Activated CD4-positive, alpha-beta T cell treated with anti-CD3 and anti-CD28 coated beads for 36 hours (primary cell): ENCODE results near the gene TTLL9. TPM values are rescaled to one million over a fixed set of nuclear protein-coding genes. Genes with fewer than 3 reads are reported as not detected.

Source experiments
- ATAC-seq: fragments of 200-7000 bp; cut with Tn5 transposase; one replicate; pipeline ENCODE4 v1.10.0; 2021; ENCODE audit warnings: mild to moderate bottlenecking, moderate library complexity
- CTCF ChIA-PET: fragments of 350-600 bp; sonication (Branson Sonifier 250); formaldehyde crosslinking; loops from one replicate; lab custom pipeline; 2021; ENCODE audit warnings: antibody characterized with exemption; lab: Charles Lee
- POLR2A ChIA-PET: fragments of 350-600 bp; sonication (Branson Sonifier 250); formaldehyde crosslinking; loops from one replicate; lab custom pipeline; 2021; ENCODE audit warnings: antibody characterized with exemption, inconsistent platforms; lab: Charles Lee
- DNase-seq: peaks from one replicate; pipeline ENCODE4 v3.0.0-alpha.2; 2020
- H3K27ac Mint-ChIP-seq: one replicate; pipeline ENCODE4 v1.8.0; 2021; ENCODE audit warnings: mixed read lengths
- H3K27me3 Mint-ChIP-seq: one replicate; pipeline ENCODE4 v1.8.0; 2021; ENCODE audit warnings: mixed read lengths
- H3K36me3 Mint-ChIP-seq: one replicate; pipeline ENCODE4 v1.8.0; 2021; ENCODE audit warnings: low read depth, mixed read lengths
- H3K4me1 Mint-ChIP-seq: one replicate; pipeline ENCODE4 v1.8.0; 2021; ENCODE audit warnings: mixed read lengths
- H3K4me3 Mint-ChIP-seq: one replicate; pipeline ENCODE4 v1.8.0; 2021; ENCODE audit warnings: mild to moderate bottlenecking, moderate library complexity, mixed read lengths
- H3K9me3 Mint-ChIP-seq: one replicate; pipeline ENCODE4 v1.8.0; 2021; ENCODE audit warnings: low read depth, mixed read lengths
- intact Hi-C, 2 experiments: fragments of 100-400 bp; cut with DNase I in 1 of 2; cut with micrococcal nuclease in 1 of 2; formaldehyde crosslinking; loops; one replicate each; pipeline versions ENCODE4 v1.14.2 to v1.15.1; 2022 to 2024; cut with DNase I, micrococcal nuclease
- total RNA-seq, 2 experiments: library from RNA; stranded (reverse); gene quantifications; one replicate each; pipeline ENCODE4 v1.2.3, GENCODE V29; 2021

TTLL9 gene
- total RNA-seq, 2 experiments from 2014 or later: not detected

DNA sequence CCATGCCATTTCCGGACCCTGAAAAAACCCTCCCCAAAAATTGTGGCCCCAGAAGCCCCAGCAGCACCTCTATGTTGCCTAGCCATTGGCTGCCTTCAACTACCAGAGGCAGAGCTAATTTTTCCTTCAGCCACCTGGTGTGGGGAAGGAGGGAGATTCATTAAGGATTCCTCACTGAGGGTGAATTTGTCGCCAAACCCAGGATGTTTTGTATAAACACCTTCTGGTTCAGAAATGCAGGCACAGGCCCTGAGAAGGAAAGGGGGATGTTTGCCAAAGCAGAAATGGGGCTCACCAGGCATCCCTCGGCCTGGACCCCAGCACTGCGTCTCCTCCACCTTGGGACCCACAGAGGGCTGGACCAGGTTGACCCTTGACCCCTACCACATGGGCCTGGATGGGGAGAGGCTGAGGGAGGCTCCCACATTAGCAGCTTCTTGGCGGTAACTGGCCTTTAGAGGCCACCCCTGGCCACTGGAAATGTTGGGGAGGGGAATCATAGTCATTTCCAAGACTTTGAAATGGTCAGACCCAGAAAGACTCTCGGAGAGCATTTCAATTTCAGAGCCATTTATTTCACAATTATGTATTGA, 83.2 kb downstream of the TTLL9 start:
- ATAC-seq (no peak), DNase-seq (no peak)
- ChIA-PET POLR2A (no interaction called here), CTCF (interaction anchor here (1.2 to 4.9 kb wide), 5 partner anchors 13 to 130 kb away, joined by 4 to 47 read pairs (median 17); no protein-coding TSS in a partner anchor)
- Mint-ChIP-seq H3K4me1 (peaks cover 26% of the 10 kb centered on the region), H3K4me3 (no peak overlapping the region), H3K27ac (no peak overlapping the region), H3K9me3 (no peaks in the 10 kb centered on the region), H3K27me3 (peaks cover 5% of the 10 kb centered on the region), H3K36me3 (peaks cover 20% of the 10 kb centered on the region)
- intact Hi-C loops: loop anchor here in 1 of 2 experiments (10.0 kb wide), 1 partner anchor 129 kb away; no protein-coding TSS in a partner anchor

DNA sequence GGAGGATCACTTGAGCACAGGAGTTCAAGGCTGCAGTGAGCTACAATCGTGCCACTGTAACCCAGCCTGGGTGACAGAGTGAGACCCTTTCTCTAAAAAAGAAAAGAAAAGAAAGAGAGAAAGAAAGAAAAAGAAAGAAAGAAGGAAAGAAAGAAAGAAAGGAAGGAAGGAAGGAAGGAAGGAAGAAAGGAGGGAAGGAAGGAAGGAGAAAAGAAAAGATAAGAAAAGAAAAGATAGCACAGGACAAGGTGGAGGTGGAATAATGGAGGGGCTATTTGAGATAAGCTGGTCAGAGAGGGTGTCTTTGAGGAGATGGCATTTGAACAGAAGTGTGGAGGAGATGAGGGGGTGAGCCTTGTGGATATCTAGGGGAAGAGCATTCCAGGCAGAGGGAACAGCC, 84.1 kb downstream of the TTLL9 start:
- intact Hi-C loops: loop anchor here in 1 of 2 experiments (10.0 kb wide), 1 partner anchor 130 kb away; no protein-coding TSS in a partner anchor
- POLR2A ChIA-PET: no interaction called here
- no peak for ATAC-seq

DNA sequence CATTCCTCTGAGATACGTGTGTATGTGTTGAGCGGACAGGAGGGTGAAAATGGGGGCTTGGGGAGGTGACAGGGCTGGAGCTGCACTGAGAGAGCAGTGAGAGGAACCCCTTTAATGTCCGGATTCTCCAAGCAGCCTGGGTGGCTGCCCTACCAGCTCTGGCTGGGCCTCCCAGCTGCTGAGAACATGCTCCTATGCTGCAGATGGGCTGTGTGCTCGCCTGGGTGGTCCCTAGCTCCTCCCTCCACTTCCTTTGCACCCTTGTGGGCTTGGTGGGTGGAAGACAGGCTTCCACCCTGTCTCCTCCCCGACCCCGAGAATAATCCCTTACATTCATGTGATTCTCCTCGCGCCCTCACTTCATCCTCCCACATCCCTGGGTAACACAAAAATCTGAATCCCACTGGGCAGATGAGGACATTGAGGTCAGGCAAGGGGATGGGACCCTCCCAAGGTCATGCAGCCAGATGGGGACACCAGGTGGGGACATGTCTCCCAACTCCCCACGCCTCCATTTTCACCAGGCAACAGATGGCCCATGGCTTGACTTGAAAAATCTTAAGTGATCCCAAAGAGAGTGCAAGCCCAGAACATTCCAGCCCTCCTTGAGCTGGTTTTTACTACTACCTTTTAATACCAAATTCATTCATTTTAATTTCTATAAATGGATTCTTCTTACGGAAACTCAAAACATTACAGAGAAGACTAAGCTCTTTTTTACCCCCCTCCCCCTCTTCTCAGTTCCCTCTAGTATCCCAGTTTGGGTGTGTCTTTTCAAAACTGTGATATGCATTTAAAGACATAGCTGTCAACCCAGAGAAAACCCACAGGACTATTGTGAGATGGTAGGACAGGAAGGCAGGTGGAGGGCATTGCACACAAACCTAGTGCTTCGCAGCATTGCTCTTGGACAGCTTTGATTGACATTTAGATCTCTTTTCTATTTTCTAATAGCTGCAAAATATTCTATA, 86.4 kb downstream of the TTLL9 start:
- no peaks in the 10 kb centered on the region for H3K9me3 Mint-ChIP-seq
- DNase-seq (no peak), ATAC-seq (no peak)
- H3K4me1 Mint-ChIP-seq: peaks cover 3% of the 10 kb centered on the region
- H3K27me3 Mint-ChIP-seq: peaks cover 17% of the 10 kb centered on the region
- H3K36me3 Mint-ChIP-seq: no peaks in the 10 kb centered on the region
- intact Hi-C loops: loop anchor here in 1 of 2 experiments (10.0 kb wide), 1 partner anchor 132 kb away; no protein-coding TSS in a partner anchor
- H3K4me3 Mint-ChIP-seq: no peak overlapping the region
- ChIA-PET POLR2A (no interaction called here), CTCF (interaction anchor here (0.6 to 0.9 kb wide), 2 partner anchors 132 to 689 kb away, joined by 3 read pairs; no protein-coding TSS in a partner anchor)
- no peak overlapping the region for H3K27ac Mint-ChIP-seq

More for the DNA sequence above, 84.1 kb downstream of the TTLL9 start:
- Mint-ChIP-seq H3K27me3 (peaks cover 8% of the 10 kb centered on the region), H3K4me1 (peaks cover 21% of the 10 kb centered on the region), H3K36me3 (peaks cover 13% of the 10 kb centered on the region), H3K9me3 (no peaks in the 10 kb centered on the region), H3K27ac (no peak overlapping the region), H3K4me3 (no peak overlapping the region)
- no peak for DNase-seq
- CTCF ChIA-PET: interaction anchor here (0.6 kb wide), 1 partner anchor 37 kb away, joined by 3 read pairs; no protein-coding TSS in a partner anchor

DNA sequence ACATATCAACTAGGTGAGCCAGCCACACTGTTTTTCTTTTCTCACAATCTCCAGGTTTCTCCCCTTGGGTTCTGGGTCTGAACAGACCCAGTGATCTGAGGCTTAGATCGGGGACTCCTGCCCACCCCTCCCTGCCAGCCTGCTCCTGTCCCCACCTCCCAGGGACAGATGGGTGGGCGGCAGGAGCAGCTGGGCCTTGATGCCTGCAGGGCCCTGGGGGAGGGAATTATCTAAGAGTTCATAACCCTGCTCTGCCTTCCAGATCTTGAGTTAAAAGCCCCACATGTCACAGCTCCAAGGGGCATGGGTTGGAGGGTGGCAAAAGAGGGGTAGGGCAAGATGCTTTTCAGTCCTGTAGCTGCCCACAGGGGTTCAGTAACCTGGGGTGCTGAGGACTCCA, 92.3 kb downstream of the TTLL9 start:
- intact Hi-C loops: no loop called here
- ATAC-seq: no peak
- CTCF ChIA-PET: interaction anchor here (0.8 to 1.4 kb wide), 4 partner anchors 10 to 110 kb away, joined by 3 to 4 read pairs (median 4); no protein-coding TSS in a partner anchor
- Mint-ChIP-seq H3K27me3 (peaks cover 42% of the 10 kb centered on the region), H3K9me3 (no peaks in the 10 kb centered on the region), H3K36me3 (no peaks in the 10 kb centered on the region), H3K4me3 (no peak overlapping the region), H3K27ac (no peak overlapping the region), H3K4me1 (no peaks in the 10 kb centered on the region)
- no peak for DNase-seq
- POLR2A ChIA-PET: no interaction called here

DNA sequence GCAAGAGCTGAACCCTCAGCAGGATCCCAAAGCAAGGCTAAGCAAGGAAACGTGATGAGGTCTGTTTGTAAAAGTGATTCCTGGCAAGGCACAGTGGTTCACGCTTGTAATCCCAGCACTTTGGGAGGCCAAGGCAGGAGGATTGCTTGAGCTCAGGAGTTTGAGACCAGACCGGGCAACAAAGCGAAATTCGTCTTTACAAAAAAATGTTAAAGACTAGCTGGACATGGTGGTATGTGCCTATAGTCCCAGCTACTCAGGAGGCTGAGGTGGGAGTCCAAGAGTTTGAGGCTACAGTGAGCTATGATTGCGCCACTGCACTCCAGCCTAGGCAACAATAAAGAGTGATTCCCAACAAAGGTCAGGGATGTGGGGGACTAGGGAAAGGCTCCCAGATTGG, 93.5 kb downstream of the TTLL9 start:
- no peaks in the 10 kb centered on the region for H3K9me3 Mint-ChIP-seq
- DNase-seq (no peak), ATAC-seq (no peak)
- CTCF ChIA-PET: interaction anchor here (0.6 to 2.1 kb wide), 6 partner anchors 8 to 389 kb away, joined by 3 to 5 read pairs (median 3); no protein-coding TSS in a partner anchor
- H3K36me3 Mint-ChIP-seq: no peaks in the 10 kb centered on the region
- intact Hi-C loops: no loop called here
- peaks cover 2% of the 10 kb centered on the region for H3K4me1 Mint-ChIP-seq
- peaks cover 43% of the 10 kb centered on the region for H3K27me3 Mint-ChIP-seq
- POLR2A ChIA-PET: no interaction called here
- no peak overlapping the region for H3K4me3 Mint-ChIP-seq
- H3K27ac Mint-ChIP-seq: no peak overlapping the region

DNA sequence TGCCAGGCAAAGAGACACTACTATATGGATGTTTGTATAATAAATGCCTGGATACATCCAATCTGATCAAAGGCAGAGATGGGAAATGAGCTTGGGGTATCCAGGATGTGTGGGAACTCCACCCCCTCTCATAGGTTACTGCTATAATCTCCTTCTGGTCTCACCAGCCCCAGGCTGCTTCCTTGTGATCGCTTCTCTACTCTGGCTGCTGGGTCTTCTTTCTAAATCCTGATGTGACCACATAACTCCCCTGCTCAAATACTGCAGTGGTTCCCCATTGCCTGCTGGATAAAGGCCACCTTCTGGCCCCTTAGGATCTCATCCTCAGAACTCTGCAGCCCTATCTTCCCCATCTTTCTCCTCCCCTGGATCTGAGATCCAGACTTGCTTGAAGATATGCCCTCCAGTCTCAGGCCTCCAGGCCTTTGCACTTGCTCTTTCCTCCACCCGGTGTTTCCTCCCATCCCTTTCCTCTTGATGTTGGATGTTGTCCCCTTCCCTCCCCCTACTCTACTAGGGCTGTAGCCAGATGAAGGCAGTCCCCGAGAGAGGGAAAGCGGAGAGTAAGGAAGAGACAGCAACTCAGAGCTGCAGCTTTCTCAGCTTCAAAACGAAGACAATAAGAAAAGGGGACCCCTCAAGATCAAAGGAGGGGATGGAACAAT, 96.7 kb downstream of the TTLL9 start:
- no peak for ATAC-seq
- intact Hi-C loops: no loop called here
- Mint-ChIP-seq H3K27me3 (peaks cover 55% of the 10 kb centered on the region), H3K4me3 (no peak overlapping the region), H3K27ac (no peak overlapping the region), H3K4me1 (peaks cover 2% of the 10 kb centered on the region), H3K9me3 (no peaks in the 10 kb centered on the region), H3K36me3 (no peaks in the 10 kb centered on the region)
- CTCF ChIA-PET: interaction anchor here (0.6 to 1.1 kb wide), 5 partner anchors 9 to 226 kb away, joined by 3 to 5 read pairs (median 4); partner anchors contain the start of gene PDRG1
- no peak for DNase-seq
- POLR2A ChIA-PET: interaction anchor here (0.6 kb wide), 1 partner anchor 177 kb away, joined by 3 read pairs; no protein-coding TSS in a partner anchor

DNA sequence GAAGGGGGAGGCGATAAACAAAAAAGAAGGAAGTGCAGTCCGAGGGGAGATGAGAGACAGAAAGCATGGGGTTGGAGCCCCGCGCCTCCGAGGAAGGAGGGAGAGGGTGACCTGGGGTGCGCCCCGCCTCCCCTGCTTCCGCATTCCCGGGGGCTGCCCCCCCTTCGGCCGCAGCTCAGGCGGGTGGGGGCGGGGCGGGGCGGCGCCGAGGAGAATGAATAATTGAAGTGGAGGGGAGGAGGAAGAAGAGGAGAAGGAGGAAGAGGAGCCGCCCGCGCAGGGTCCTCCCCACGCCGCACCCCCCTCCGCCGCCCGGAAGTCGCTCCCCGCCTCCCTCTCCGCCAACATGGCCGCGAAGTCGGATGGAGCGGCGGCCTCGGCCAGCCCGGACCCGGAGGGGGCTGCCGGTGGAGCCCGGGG, 97.4 kb downstream of the TTLL9 start, which contains the start of gene XKR7:
TSS of gene XKR7 (plus strand) at position 322 of the 420 bp plus-strand sequence. CDS start at position 347, 25 bp downstream.
- CTCF ChIA-PET: no interaction called here
- no peaks in the 10 kb centered on the region for H3K36me3 Mint-ChIP-seq
- no peaks in the 10 kb centered on the region for H3K9me3 Mint-ChIP-seq
- no peak within 1 kb of the TSS for H3K27ac Mint-ChIP-seq
- POLR2A ChIA-PET: no interaction called here
- peak; percentile 39 for ATAC-seq
- peaks cover 52% of the 10 kb centered on the region for H3K27me3 Mint-ChIP-seq
- H3K4me1 Mint-ChIP-seq: peaks cover 2% of the 10 kb centered on the region
- DNase-seq: peak; percentile 47
- intact Hi-C loops: loop anchor here in 1 of 2 experiments (1.0 kb wide), 1 partner anchor 16 kb away; the partner anchor contains the start of gene PDRG1
- peak within 1 kb of the TSS; percentile 70 for H3K4me3 Mint-ChIP-seq

DNA sequence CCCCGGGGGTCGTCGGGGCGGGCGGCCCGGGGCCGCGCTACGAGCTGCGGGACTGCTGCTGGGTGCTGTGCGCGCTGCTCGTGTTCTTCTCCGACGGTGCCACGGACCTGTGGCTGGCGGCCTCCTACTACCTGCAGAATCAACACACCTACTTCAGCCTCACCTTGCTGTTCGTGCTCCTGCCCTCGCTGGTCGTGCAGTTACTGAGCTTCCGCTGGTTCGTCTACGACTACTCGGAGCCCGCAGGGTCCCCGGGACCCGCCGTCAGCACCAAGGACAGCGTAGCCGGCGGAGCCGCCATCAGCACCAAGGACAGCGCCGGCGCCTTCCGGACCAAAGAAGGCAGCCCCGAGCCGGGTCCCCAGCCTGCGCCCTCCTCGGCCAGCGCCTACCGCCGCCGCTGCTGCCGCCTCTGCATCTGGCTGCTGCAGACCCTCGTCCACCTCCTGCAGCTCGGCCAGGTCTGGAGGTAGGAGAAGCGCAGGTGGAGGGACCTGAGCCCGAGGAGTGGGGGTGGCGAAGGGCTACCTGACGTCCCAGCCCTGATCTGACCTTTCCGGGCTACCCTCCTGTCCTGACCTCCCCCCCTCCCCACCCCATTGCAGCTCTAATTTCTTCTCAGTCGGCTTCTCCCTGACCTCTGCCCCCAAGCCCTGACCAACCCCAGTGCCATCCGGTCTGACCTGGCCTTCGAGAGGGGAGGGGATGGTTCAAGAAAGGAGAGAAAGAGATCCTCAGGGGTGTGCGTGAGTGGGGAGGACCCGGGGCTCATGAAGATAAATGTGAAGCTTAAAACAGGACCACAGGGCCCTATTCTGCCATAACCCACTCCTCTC, 98.1 kb downstream of the TTLL9 start:
- peak overlapping the region; percentile 70 for H3K4me3 Mint-ChIP-seq
- ATAC-seq: peak; percentile 87
- intact Hi-C loops: loop anchor here in 1 of 2 experiments (1.0 kb wide), 1 partner anchor 16 kb away; the partner anchor contains the start of gene PDRG1
- H3K9me3 Mint-ChIP-seq: no peaks in the 10 kb centered on the region
- CTCF ChIA-PET: no interaction called here
- peaks cover 53% of the 10 kb centered on the region for H3K27me3 Mint-ChIP-seq
- POLR2A ChIA-PET: no interaction called here
- H3K4me1 Mint-ChIP-seq: peaks cover 2% of the 10 kb centered on the region
- no peak overlapping the region for H3K27ac Mint-ChIP-seq
- DNase-seq: peak; percentile 89
- no peaks in the 10 kb centered on the region for H3K36me3 Mint-ChIP-seq

DNA sequence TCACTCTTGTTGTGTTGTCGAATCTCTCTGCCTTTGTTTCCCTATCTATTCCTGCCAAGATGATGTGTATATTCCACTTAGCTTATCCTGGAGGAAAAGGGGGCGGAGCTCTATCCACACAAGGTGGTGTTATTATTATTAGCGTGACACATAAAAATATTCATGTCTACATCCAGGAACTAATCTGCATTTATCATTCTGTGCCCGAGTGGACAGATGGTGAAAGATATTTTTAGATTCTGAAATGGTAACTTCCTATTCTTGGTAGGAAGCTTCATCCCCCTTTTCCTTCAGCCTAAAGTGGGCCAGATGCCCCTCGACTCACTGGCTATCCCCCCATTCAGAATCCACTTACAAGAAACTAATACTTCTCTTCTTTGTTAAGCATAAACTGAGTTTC, 99.6 kb downstream of the TTLL9 start:
- peaks cover 2% of the 10 kb centered on the region for H3K4me1 Mint-ChIP-seq
- POLR2A ChIA-PET: no interaction called here
- H3K27me3 Mint-ChIP-seq: peaks cover 53% of the 10 kb centered on the region
- no peak for DNase-seq
- intact Hi-C loops: no loop called here
- no peaks in the 10 kb centered on the region for H3K36me3 Mint-ChIP-seq
- no peak for ATAC-seq
- no peaks in the 10 kb centered on the region for H3K9me3 Mint-ChIP-seq
- CTCF ChIA-PET: interaction anchor here (0.6 to 0.9 kb wide), 4 partner anchors 109 to 355 kb away, joined by 3 to 4 read pairs (median 4); no protein-coding TSS in a partner anchor
- no peak overlapping the region for H3K27ac Mint-ChIP-seq
- no peak overlapping the region for H3K4me3 Mint-ChIP-seq

DNA sequence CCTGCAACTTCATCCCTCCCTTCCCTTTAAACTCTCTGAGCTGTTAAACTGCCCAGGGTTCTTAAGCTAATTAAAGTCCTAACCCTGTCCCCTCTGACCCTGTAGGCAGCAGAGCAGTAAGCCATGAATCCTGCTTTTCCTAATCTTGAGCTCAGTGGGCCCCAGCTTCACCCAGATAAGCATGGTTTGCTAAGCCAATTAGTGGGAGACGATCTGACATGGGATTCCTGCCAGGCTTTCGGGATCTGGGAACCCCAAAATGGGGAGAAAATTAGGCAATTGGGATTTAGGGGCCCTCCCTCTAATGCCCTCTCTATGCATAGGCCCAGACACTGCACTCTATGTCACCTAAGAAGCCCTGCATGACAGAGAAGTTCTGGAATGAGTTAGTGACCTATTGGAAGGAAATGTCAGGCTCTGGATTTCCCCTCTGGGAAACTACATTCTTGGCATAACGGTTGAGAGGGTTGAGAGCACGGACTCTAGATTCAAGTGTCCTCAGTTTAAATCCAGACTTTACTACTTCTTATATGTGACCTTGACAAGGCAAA, 102.1 kb downstream of the TTLL9 start:
- ATAC-seq (no peak), DNase-seq (no peak)
- ChIA-PET CTCF (interaction anchor here (0.9 to 1.1 kb wide), 3 partner anchors 9 to 166 kb away, joined by 3 to 4 read pairs (median 3); no protein-coding TSS in a partner anchor), POLR2A (no interaction called here)
- Mint-ChIP-seq H3K4me1 (peaks cover 2% of the 10 kb centered on the region), H3K27me3 (peaks cover 45% of the 10 kb centered on the region), H3K27ac (no peak overlapping the region), H3K9me3 (no peaks in the 10 kb centered on the region), H3K36me3 (no peaks in the 10 kb centered on the region), H3K4me3 (no peak overlapping the region)
- intact Hi-C loops: no loop called here
